ENCODE data around the gene TMEM109. TPM values are rescaled to one million over a fixed set of nuclear protein-coding genes. Genes with fewer than 3 reads are reported as not detected.

Gene TMEM109
- total RNA-seq, 4 donors from 2014 or later: 90.1 to 148 (median 111) TPM

- TF ChIP-seq CTCF (IDR thresholded peaks at IDR 0.05; ENCODE audit: low read depth): no peak
These were observed 52.9 kb downstream of the TMEM109 start for GRCh38 chr11:60966890-60967289.

DNA sequence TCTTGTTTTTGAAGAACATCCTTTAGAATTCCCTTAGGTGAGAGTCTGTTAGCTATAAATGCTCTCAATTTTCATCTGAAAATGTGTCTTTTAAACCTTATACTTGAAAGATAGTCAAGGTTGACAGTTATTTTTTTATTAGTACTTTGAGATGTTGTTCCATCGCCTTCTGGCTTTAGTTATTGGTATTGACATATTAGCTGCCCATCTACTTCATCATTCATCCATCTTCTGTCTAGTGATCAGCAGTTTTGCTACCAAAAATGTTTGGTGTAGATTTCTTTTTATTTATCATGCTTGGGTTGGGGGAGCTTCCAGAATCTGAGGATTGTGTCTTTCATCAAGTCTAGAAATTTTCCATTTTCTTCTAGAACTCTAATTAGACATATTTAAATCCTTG lies 54.3 kb downstream of the TMEM109 start:
- no peak for TF ChIP-seq CTCF (IDR thresholded peaks at IDR 0.05; ENCODE audit: low read depth)

- TF ChIP-seq CTCF (IDR thresholded peaks at IDR 0.05; ENCODE audit: low read depth): no peak
These were observed 56.4 kb downstream of the TMEM109 start for GRCh38 chr11:60970369-60970774.

GRCh38 chr11:60970890-60971289 lies 56.9 kb downstream of the TMEM109 start:
- TF ChIP-seq CTCF (IDR thresholded peaks at IDR 0.05; ENCODE audit: low read depth): no peak

DNA sequence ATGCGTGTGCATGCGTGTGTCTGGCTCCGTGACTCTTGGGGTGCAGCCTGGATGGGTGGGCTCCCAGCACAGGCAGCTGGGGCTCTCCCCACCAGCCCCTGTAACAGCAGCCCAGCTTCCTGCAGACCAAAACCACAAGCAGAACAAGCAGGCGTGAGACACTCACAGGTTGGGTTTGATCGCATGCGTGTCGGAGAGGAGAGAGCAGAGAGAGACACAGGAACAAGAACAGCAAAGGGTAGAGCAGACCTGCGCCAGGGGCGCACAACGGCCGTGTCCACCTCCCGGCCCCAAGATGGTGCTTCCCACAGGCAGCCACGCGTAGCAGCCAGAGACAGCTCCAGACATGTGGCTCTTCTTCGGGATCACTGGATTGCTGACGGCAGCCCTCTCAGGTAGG lies 57.6 kb downstream of the TMEM109 start, which contains the start of gene CD6:
Gene CD6 (plus strand): TSS at position 161 of the 400 bp plus-strand sequence. CDS start 186 bp downstream, at position 347.
- no peak for TF ChIP-seq CTCF (IDR thresholded peaks at IDR 0.05; ENCODE audit: low read depth)

DNA sequence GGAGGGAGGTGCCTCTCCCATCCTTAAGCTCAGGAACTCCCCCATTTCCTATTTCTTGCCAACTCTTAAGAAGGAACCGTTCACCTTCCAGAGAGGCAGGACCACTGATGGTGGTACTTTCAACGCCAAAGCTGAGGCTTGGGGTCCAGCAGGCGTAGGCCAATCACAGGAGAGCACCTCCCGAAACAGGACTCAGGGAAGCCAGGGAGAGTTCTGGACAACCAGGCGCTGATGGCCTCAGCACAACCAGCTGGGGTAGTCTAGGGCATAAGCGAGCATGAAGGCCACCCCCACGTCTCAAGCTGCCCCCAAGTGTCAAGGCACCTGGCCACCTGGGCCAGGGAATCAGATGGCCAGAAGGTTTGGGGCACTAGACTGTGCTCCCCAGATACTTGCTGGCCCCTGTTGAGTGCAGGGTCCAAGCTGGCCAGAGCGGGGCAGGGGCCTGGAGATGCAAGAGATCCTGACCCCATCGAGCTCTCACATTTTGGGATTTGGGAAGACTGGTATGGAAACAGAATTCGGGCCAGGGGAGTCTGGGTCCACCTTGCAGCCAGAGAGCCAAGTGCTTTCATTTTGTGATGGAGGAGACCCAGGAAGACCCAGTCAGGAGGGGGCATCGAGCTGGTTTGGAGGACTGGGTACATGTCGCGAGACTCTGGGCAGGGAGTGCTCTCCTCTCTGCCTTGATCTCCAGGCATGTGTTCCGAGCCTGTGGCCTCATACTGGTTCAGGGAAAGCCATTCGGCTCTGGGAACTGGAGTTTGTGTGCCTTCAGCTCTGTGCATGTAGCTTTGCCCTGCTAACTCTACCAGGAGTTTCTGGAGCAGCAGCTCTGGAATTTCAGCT lies 58.4 kb downstream of the TMEM109 start:
- no peak for TF ChIP-seq CTCF (IDR thresholded peaks at IDR 0.05; ENCODE audit: low read depth)

Other genes starting within 250 kb of the TMEM109 start
- not detected for gene MS4A8, start 214.5 kb upstream of the TMEM109 start, total RNA-seq
- gene MS4A18, start 189.4 kb upstream of the TMEM109 start, total RNA-seq: not detected
- gene MS4A15, start 157.3 kb upstream of the TMEM109 start, total RNA-seq: not detected
- gene MS4A10, start 128.8 kb upstream of the TMEM109 start, total RNA-seq: not detected
- gene CCDC86, start 72.0 kb upstream of the TMEM109 start, total RNA-seq: 10 to 100 TPM; 11.5 to 30.5 (median 17.3) TPM
- gene PTGDR2, start 58.2 kb upstream of the TMEM109 start, total RNA-seq: 1 to 10 TPM in 1 of 4 donors, under 1 TPM in 2, not detected in 1; 0.49 to 1.7 (median 0.66) TPM
- 1 to 10 TPM in 2 of 4 donors, under 1 TPM in 1, not detected in 1; 0.34 to 10.0 (median 1.5) TPM for gene ZP1, start 46.6 kb upstream of the TMEM109 start, total RNA-seq
- 10 to 100 TPM; 24.3 to 43.2 (median 36.5) TPM for gene PRPF19, start 7.6 kb upstream of the TMEM109 start, total RNA-seq
- gene TMEM132A, start 10.3 kb downstream of the TMEM109 start, total RNA-seq: 1 to 10 TPM in 3 of 4 donors, under 1 TPM in 1; 0.51 to 3.0 (median 1.3) TPM
- gene SLC15A3, start 38.0 kb downstream of the TMEM109 start, total RNA-seq: 10 to 100 TPM; 13.5 to 57.6 (median 24.2) TPM
- gene CD6, start 57.5 kb downstream of the TMEM109 start, total RNA-seq: 1 to 10 TPM in 2 of 4 donors, under 1 TPM in 2; 0.33 to 4.0 (median 1.1) TPM
- gene CD5, start 188.3 kb downstream of the TMEM109 start, total RNA-seq: 1 to 10 TPM in 3 of 4 donors, not detected in 1; 1.2 to 2.0 (median 1.3) TPM
- 10 to 100 TPM in 1 of 4 donors, 1 to 10 TPM in 3; 6.7 to 10.9 (median 8.8) TPM for gene VPS37C, start 247.3 kb downstream of the TMEM109 start, total RNA-seq

Data from subcutaneous adipose tissue (tissue), 4 donors.